Activated naive CD4-positive, alpha-beta T cell treated with anti-CD3 and anti-CD28 coated beads for 36 hours (primary cell): ENCODE measurements around the gene ALKBH4. TPM values are rescaled to one million over a fixed set of nuclear protein-coding genes. Genes with fewer than 3 reads are reported as not detected.
"Not testable (repeated sequence)": the region's sequence is repeated elsewhere in the genome, so short reads cannot be mapped to it uniquely, and the experiment has no call there.

Experiments used
- CTCF ChIA-PET: fragments of 350-600 bp; sonication (Branson Sonifier 250); formaldehyde crosslinking; loops from one replicate; lab custom pipeline; 2021; ENCODE audit warnings: antibody characterized with exemption; lab: Charles Lee
- DNase-seq: peaks from one replicate; pipeline ENCODE4 v3.0.0-alpha.2; 2020
- H3K27ac Mint-ChIP-seq: one replicate; pipeline ENCODE4 v1.8.0; 2021; ENCODE audit warnings: mild to moderate bottlenecking, mixed read lengths
- H3K27me3 Mint-ChIP-seq: one replicate; pipeline ENCODE4 v1.8.0; 2021; ENCODE audit warnings: low read depth, mixed read lengths
- H3K36me3 Mint-ChIP-seq: one replicate; pipeline ENCODE4 v1.8.0; 2021; ENCODE audit warnings: low read depth, mixed read lengths
- H3K4me1 Mint-ChIP-seq: one replicate; pipeline ENCODE4 v1.8.0; 2021; ENCODE audit warnings: low read depth, mixed read lengths
- H3K4me3 Mint-ChIP-seq: one replicate; pipeline ENCODE4 v1.8.0; 2021; ENCODE audit warnings: mild to moderate bottlenecking, moderate library complexity, mixed read lengths
- H3K9me3 Mint-ChIP-seq: one replicate; pipeline ENCODE4 v1.8.0; 2021; ENCODE audit warnings: mixed read lengths
- intact Hi-C: fragments of 100-400 bp; cut with micrococcal nuclease; formaldehyde crosslinking; loops from one replicate; pipeline ENCODE4 v1.15.1; 2023
- microRNA-seq: library from miRNA; unstranded; fragments of <30 nt; microRNA quantifications from one replicate; pipeline ENCODE4 v1.2.0, GENCODE V29; 2022; ENCODE audit warnings: borderline microRNAs expressed, borderline replicate concordance
- total RNA-seq, 2 experiments: library from RNA; stranded (reverse); gene quantifications; one replicate each; pipeline ENCODE4 v1.2.3, GENCODE V29; 2021

ALKBH4 gene
- total RNA-seq, 2 experiments from 2014 or later, result 5.7 to 6.4 TPM

DNA sequence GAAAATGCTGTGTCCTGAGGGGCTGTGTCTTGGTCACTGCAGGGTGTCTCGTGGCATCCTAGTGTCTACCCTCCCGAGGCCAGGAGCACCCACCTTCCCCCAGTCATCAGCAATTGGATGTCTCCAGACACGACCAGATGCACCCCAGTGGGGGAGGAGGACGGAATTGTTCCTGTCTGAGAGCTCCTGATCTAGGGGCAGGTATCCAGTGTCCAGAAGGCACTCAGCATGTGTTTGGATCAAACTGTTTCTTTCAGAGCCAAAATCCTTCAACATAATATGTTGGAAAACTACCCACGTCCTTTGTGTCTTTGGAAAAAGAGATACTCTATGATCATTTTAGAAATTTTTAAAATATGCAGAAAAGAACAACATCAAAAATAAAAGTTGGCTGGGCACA, 51.6 kb downstream of the ALKBH4 start:
- Mint-ChIP-seq H3K27ac (no peak overlapping the region), H3K27me3 (no peaks in the 10 kb centered on the region), H3K36me3 (peaks cover 60% of the 10 kb centered on the region), H3K4me3 (no peak overlapping the region), H3K4me1 (peaks cover 44% of the 10 kb centered on the region), H3K9me3 (peaks cover 5% of the 10 kb centered on the region)
- CTCF ChIA-PET, result interaction anchor here (0.8 to 2.2 kb wide), 17 partner anchors 9 to 56 kb away, joined by 3 to 17 read pairs (median 5); partner anchors contain the start of gene ORAI2
- intact Hi-C loops, result no loop called here
- DNase-seq, result no peak

DNA sequence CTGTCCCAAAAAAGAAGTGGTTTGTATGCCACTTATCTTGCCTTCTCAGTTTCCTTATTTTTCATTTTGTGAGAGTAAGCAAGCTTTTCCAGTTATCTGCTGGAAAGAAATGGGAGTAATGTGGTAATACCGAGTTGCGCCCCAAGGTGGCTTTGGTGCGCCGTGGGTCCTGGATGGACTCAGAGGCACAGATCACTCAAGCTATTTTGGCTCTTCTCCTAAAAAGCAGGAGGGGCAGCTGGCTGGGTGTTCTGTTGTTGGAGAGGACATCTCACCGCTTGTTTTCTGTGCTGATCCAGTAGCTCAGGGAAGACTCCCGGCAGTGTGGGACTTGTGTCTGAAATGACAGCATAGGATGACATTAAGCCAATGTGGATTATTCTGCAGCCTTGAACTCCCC, 52.1 kb downstream of the ALKBH4 start:
- peaks cover 40% of the 10 kb centered on the region for H3K4me1 Mint-ChIP-seq
- no peak overlapping the region for H3K27ac Mint-ChIP-seq
- no peaks in the 10 kb centered on the region for H3K27me3 Mint-ChIP-seq
- CTCF ChIA-PET, result interaction anchor here (0.8 to 2.2 kb wide), 19 partner anchors 8 to 56 kb away, joined by 3 to 17 read pairs (median 5); partner anchors contain the start of gene ORAI2
- peaks cover 60% of the 10 kb centered on the region for H3K36me3 Mint-ChIP-seq
- no peak overlapping the region for H3K4me3 Mint-ChIP-seq
- peak; percentile 65 for DNase-seq
- peaks cover 5% of the 10 kb centered on the region for H3K9me3 Mint-ChIP-seq
- intact Hi-C loops, result loop anchor here (1.0 kb wide), 2 partner anchors 38 to 53 kb away; no protein-coding TSS in a partner anchor

DNA sequence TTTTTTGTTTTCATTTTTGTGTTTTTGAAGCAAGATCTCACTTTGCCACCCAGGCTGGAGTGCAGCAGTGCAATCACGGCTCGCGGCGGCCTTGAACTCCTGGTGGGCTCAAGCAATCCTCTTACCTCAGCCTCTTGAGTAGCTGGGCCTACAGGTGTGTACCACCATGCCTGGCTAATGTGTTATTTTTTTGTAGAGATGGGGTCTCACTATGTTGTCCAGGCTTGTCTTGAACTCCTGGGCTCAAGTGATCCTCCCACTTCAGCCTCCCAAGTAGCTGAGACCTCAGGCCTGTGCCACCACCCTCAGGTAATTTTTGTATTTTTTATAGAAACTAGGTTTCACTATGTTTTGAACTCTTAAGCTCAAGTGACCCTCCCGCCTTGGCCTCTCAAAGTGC, 53.7 kb downstream of the ALKBH4 start:
- Mint-ChIP-seq H3K36me3 (peaks cover 56% of the 10 kb centered on the region), H3K4me1 (peaks cover 24% of the 10 kb centered on the region), H3K9me3 (peaks cover 5% of the 10 kb centered on the region), H3K27me3 (no peaks in the 10 kb centered on the region), H3K27ac (no peak overlapping the region), H3K4me3 (no peak overlapping the region)
- no peak for DNase-seq
- CTCF ChIA-PET, result interaction anchor here (1.2 to 2.3 kb wide), 3 partner anchors 29 to 130 kb away, joined by 3 to 9 read pairs (median 6); no protein-coding TSS in a partner anchor
- intact Hi-C loops, result no loop called here

DNA sequence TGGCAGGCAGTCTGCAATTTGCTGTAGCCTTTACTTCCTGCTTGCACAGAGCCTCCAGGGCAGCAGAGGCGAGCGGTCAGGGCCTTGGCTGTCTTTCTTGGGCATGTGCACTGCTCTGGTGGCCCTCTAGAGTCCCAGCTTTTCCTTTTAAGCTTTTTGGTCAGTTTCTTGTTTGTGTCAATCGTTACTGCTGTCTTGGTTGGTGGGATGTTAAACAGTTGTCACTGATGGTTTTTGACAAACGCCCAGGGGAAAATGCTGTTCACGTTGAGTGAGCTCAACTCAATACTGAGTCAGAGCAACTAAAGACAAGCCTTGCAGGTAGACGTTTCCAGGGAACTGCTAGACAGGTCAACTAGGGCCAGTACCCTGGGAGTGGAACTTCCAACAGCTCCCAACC, 54.5 kb downstream of the ALKBH4 start:
- peaks cover 16% of the 10 kb centered on the region for H3K4me1 Mint-ChIP-seq
- CTCF ChIA-PET, result interaction anchor here (1.2 to 2.3 kb wide), 4 partner anchors 30 to 129 kb away, joined by 3 to 6 read pairs (median 4); no protein-coding TSS in a partner anchor
- peak overlapping the region; percentile 22 for H3K27ac Mint-ChIP-seq
- no peaks in the 10 kb centered on the region for H3K27me3 Mint-ChIP-seq
- H3K4me3 Mint-ChIP-seq, result no peak overlapping the region
- H3K9me3 Mint-ChIP-seq, result peaks cover 5% of the 10 kb centered on the region
- H3K36me3 Mint-ChIP-seq, result peaks cover 51% of the 10 kb centered on the region
- intact Hi-C loops, result no loop called here
- no peak for DNase-seq

DNA sequence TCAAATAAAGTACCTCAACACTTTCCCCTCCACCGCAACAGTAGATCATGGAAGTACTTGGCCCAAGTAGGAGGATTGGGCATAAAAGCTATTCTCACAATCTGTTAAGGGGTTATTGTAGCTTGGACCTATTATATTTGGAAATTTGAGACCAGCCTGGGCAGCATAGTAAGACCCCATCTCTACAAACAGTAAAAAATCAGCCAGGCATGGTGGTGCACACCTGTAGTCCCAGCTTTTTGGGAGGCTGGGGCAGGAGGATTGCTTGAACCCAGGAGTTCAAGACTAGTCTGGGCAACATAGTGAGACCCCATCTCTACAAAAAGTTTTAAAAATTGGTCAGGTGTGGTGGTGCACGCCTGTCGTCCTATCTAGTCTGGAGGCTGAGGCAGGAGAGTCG, 55.3 kb downstream of the ALKBH4 start:
- CTCF ChIA-PET, result interaction anchor here (1.5 to 2.3 kb wide), 3 partner anchors 31 to 58 kb away, joined by 4 to 6 read pairs (median 5); no protein-coding TSS in a partner anchor
- Mint-ChIP-seq H3K4me3 (no peak overlapping the region), H3K9me3 (peaks cover 5% of the 10 kb centered on the region), H3K36me3 (peaks cover 47% of the 10 kb centered on the region), H3K27ac (no peak overlapping the region), H3K4me1 (peaks cover 11% of the 10 kb centered on the region), H3K27me3 (no peaks in the 10 kb centered on the region)
- DNase-seq, result no peak
- intact Hi-C loops, result no loop called here

DNA sequence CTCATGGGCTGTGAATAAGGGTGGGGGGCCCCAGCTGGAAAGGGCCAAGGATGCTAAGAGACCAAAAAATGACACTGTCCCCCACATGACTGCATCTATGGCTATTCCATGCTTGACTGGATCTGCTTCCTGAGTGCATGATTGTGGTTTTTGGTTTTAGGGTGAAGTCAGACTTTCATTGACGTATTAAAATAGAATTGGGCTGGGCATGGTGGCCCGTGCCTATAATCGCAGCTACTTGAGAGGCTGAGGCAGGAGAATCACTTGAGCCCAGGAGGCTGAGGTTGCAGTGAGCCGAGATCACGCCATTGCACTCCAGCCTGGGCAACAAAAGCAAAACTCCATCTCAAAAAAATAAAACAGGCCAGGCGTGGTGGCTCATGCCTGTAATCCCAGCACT, 56.1 kb downstream of the ALKBH4 start:
- H3K4me1 Mint-ChIP-seq, H3K27me3 Mint-ChIP-seq, H3K4me3 Mint-ChIP-seq, H3K27ac Mint-ChIP-seq, DNase-seq, intact Hi-C loops, H3K9me3 Mint-ChIP-seq, CTCF ChIA-PET: not testable (repeated sequence)
- H3K36me3 Mint-ChIP-seq, result peaks cover 49% of the 10 kb centered on the region

DNA sequence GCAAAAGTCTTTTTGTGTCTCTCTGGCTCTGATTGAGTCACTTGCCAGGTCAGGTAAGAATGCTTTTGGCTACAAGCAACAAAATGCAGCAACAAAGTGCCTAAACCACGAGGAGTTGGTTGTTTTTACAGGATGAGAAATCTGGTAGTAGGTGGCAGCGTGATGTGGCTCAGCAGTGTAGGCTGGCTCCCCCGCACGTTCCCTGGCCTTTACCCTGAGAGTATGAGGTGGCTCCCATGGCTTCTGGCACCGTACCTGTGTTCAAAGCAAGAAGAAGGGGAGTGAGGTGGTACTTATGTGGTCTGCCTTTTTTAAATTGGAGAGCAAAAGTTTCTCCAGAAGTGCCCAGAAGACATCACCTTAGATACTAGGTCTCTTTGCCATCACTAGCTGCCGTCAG, 56.8 kb downstream of the ALKBH4 start:
- no peaks in the 10 kb centered on the region for H3K27me3 Mint-ChIP-seq
- H3K27ac Mint-ChIP-seq, result no peak overlapping the region
- H3K4me3 Mint-ChIP-seq, result no peak overlapping the region
- no peak for DNase-seq
- intact Hi-C loops, result no loop called here
- H3K9me3 Mint-ChIP-seq, result peaks cover 5% of the 10 kb centered on the region
- H3K36me3 Mint-ChIP-seq, result peaks cover 46% of the 10 kb centered on the region
- peaks cover 8% of the 10 kb centered on the region for H3K4me1 Mint-ChIP-seq
- CTCF ChIA-PET, result interaction anchor here (3.9 kb wide), 1 partner anchor 7 kb away, joined by 11 read pairs; no protein-coding TSS in a partner anchor

Small RNAs within 50 kb of the gene (microRNA-seq; reads per million reads assigned to microRNA genes)
- gene MIR4467, result 8.8 reads per million, percentile 16 among the genes with 10 or more reads in this experiment
- gene MIR5090, result 5.5 reads per million, percentile 3 among the genes with 10 or more reads in this experiment

Other genes starting within 250 kb of the ALKBH4 start
- gene SH2B2, start 178.0 kb downstream of the ALKBH4 start, total RNA-seq, result 1 to 10 TPM; 1.4 TPM
- gene SPDYE6, start 108.4 kb downstream of the ALKBH4 start, total RNA-seq, result not detected
- 10 to 100 TPM; 17.8 to 18.5 TPM for gene PRKRIP1, start 68.5 kb downstream of the ALKBH4 start, total RNA-seq
- 10 to 100 TPM; 15.4 to 16.4 TPM for gene ORAI2, start 31.3 kb downstream of the ALKBH4 start, total RNA-seq
- gene LRWD1, start 121 bp upstream of the ALKBH4 start, total RNA-seq, result 10 to 100 TPM in 1 of 2 experiments, 1 to 10 TPM in 1; 9.4 to 11.0 TPM
- 10 to 100 TPM; 43.9 to 47.1 TPM for gene POLR2J, start 14.1 kb upstream of the ALKBH4 start, total RNA-seq
- gene RASA4B, start 52.9 kb upstream of the ALKBH4 start, total RNA-seq, result 10 to 100 TPM; 16.2 to 17.4 TPM
- gene UPK3BL2, start 78.8 kb upstream of the ALKBH4 start, total RNA-seq, result 1 to 10 TPM; 5.5 to 8.2 TPM
- gene SPDYE2, start 86.4 kb upstream of the ALKBH4 start, total RNA-seq, result not detected
- gene POLR2J3, start 107.7 kb upstream of the ALKBH4 start, total RNA-seq, result 10 to 100 TPM; 15.3 to 15.5 TPM
- gene RASA4, start 151.9 kb upstream of the ALKBH4 start, total RNA-seq, result 10 to 100 TPM; 40.0 to 43.4 TPM
- 1 to 10 TPM; 9.6 to 9.7 TPM for gene UPK3BL1, start 177.9 kb upstream of the ALKBH4 start, total RNA-seq
- under 1 TPM in 1 of 2 experiments, not detected in 1; 0.19 TPM for gene SPDYE2B, start 185.5 kb upstream of the ALKBH4 start, total RNA-seq
- gene POLR2J2, start 206.8 kb upstream of the ALKBH4 start, total RNA-seq, result 1 to 10 TPM; 4.8 to 5.6 TPM